BJ (cell line): Measurements from ENCODE around the gene SPINT4. TPM values are rescaled to one million over a fixed set of nuclear protein-coding genes. Genes with fewer than 3 reads are reported as not detected.

ENCODE experiments used
- CTCF ChIA-PET: fragments of 350-600 bp; formaldehyde crosslinking; extraction: SDS; loops from one replicate; lab custom pipeline; 2021; ENCODE audit warnings: antibody characterized with exemption, inconsistent platforms; lab: Yijun Ruan, JAX
- POLR2A ChIA-PET: fragments of 300-600 bp; sonication (Branson Sonifier 250); formaldehyde crosslinking; extraction: SDS; loops from one replicate; lab custom pipeline; 2021; ENCODE audit warnings: antibody characterized with exemption; lab: Charles Lee
- DNase-seq: peaks from one replicate; pipeline ENCODE4 v3.0.0-alpha.2; 2011; ENCODE audit warnings: low read depth
- H3K27me3 ChIP-seq: 2 replicates; pipeline ENCODE4 v1.6.0; 2011; ENCODE audit warnings: low read length; ENCODE audit not compliant: control insufficient read depth, insufficient read depth
- H3K36me3 ChIP-seq: 2 replicates; pipeline ENCODE4 v1.5.1; 2011; ENCODE audit warnings: low read length; ENCODE audit not compliant: control insufficient read depth, insufficient read depth
- H3K4me3 ChIP-seq: 2 replicates; pipeline ENCODE4 v1.5.1; 2011; ENCODE audit warnings: low read depth, mild to moderate bottlenecking, control low read depth, low read length
- polyA plus RNA-seq: library from polyadenylated mRNA; depleted of rRNA; stranded (reverse); fragments of >200 nt; gene quantifications from 2 replicates; pipeline ENCODE4 v1.2.3, GENCODE V29; 2011
- TF ChIP-seq, protein P1 (sequence below): IDR thresholded peaks from 2 replicates; pipeline ENCODE4 v1.5.1; 2011; ENCODE audit warnings: low read depth, mild to moderate bottlenecking, control low read depth, inconsistent platforms, low read length, moderate library complexity; ENCODE audit not compliant: insufficient read depth

SPINT4 gene
- polyA plus RNA-seq, 1 experiment = not detected

DNA sequence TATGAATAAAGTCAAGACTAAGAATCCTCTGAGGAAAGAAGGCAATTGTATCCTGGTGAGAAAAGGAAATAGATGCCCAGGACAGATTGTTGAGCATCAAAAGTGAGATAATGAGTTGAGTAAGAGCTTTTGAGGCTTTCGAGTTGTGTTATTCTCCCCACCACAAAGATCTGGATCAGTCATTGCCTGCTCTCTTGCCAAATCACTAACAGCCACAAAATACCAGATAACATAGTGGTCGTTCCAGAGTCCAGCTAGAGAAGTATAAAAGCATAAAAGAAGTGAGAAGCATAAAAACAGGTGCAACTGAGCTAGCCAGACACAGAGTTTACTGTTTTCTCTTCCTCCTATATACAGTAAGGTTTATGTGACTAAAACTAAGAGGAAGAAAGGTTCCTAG is 4.9 kb downstream of the SPINT4 start:
- ChIA-PET POLR2A (no interaction called here), CTCF (interaction anchor here (1.6 kb wide), 1 partner anchor 13 kb away, joined by 4 read pairs; no protein-coding TSS in a partner anchor)
- no peak for DNase-seq
- Histone ChIP-seq H3K4me3 (no peak overlapping the region), H3K36me3 (no peaks in the 10 kb centered on the region), H3K27me3 (no peaks in the 10 kb centered on the region; the same call in 1 of the 2 replicates)
- TF ChIP-seq, protein P1, sequence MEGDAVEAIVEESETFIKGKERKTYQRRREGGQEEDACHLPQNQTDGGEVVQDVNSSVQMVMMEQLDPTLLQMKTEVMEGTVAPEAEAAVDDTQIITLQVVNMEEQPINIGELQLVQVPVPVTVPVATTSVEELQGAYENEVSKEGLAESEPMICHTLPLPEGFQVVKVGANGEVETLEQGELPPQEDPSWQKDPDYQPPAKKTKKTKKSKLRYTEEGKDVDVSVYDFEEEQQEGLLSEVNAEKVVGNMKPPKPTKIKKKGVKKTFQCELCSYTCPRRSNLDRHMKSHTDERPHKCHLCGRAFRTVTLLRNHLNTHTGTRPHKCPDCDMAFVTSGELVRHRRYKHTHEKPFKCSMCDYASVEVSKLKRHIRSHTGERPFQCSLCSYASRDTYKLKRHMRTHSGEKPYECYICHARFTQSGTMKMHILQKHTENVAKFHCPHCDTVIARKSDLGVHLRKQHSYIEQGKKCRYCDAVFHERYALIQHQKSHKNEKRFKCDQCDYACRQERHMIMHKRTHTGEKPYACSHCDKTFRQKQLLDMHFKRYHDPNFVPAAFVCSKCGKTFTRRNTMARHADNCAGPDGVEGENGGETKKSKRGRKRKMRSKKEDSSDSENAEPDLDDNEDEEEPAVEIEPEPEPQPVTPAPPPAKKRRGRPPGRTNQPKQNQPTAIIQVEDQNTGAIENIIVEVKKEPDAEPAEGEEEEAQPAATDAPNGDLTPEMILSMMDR = no peak

DNA sequence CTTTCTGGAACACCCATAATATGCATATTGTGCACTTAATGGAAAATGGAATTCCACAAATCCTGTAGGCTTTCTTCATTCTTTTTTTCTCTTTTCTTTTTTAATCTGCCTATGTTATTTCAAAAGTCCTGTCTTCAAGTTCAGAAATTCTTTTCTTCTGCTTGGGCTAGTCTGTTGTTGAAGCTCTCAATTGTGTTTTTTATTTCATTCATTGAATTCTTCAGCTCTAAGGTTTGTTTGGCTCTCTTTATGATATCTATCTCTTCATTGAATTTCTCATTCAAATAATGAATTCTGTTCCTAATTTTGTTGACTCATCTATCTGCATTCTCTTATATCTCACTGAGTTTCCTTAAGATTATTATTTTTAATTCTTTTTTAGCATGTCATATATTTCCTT is 10.1 kb downstream of the SPINT4 start:
- ChIA-PET CTCF (no interaction called here), POLR2A (no interaction called here)
- Histone ChIP-seq H3K27me3 (no peaks in the 10 kb centered on the region), H3K4me3 (no peak overlapping the region), H3K36me3 (no peaks in the 10 kb centered on the region)
- TF ChIP-seq, protein P1 = no peak
- no peak for DNase-seq

DNA sequence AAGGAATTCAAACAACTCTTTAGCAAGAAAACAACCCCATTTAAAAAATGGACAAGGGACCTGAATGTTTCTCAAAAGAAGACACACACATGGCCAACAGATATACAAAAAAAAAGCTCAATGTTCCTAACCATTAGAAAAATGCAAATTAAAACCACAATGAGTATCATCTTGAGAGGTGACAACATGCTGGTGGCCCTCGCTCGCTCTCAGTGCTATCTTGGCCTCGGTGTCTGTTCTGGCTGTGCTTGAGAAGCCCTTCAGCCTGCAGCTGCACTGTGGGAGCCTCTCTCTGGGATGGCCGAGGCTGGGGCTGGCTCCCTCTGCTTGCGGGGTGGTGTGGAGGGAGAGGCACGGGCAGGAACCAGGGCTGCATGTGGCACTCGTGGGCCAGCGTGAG is 13.4 kb downstream of the SPINT4 start:
- ChIA-PET CTCF (no interaction called here), POLR2A (no interaction called here)
- Histone ChIP-seq H3K4me3 (no peak overlapping the region), H3K27me3 (no peaks in the 10 kb centered on the region), H3K36me3 (no peaks in the 10 kb centered on the region)
- no peak for DNase-seq
- TF ChIP-seq, protein P1 = no peak

DNA sequence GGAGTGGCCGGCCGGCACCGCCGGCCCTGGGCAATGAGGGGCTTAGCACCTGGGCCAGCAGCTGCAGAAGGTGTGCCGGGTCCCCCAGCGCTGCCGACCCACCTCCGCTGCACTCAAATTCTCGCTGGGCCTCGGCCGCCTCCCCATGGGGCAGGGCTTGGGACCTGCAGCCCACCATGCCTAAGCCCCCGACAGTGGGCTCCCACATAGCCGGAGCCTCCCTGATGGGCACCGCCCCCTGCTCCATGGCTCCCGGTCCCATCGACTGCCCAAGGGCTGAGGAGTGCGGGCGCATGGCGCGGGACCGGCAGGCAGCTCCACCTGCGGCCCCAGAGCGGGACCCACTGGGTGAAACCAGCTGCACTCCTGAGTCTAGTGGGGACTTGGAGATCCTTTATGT is 13.8 kb downstream of the SPINT4 start:
- no peak overlapping the region for H3K4me3 ChIP-seq
- DNase-seq = no peak
- ChIA-PET CTCF (no interaction called here), POLR2A (no interaction called here)
- no peaks in the 10 kb centered on the region for H3K27me3 ChIP-seq
- H3K36me3 ChIP-seq = no peaks in the 10 kb centered on the region
- TF ChIP-seq, protein P1 = no peak

DNA sequence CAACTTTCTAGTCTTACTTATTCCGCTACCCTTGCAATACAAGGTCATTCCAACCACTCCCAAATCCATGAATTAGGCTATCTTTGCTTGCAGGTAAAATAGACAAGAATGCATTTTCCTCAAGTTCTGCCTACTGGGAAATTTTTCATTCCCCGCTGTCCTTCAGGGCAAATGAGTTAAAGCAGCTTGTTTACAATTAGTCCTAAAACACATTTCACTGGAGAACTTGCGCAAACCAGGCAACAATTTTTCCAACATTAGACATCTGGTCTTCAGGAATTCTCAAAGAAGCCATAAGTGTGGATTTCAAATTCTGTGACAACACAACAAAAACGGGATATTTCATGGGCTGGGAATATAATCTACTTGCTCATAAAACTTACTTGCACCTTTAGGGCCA is 20.4 kb downstream of the SPINT4 start:
- TF ChIP-seq, protein P1 = no peak
- ChIA-PET CTCF (interaction anchor here (1.2 kb wide), 2 partner anchors 29 to 149 kb away, joined by 3 read pairs; no protein-coding TSS in a partner anchor), POLR2A (no interaction called here)
- Histone ChIP-seq H3K36me3 (no peaks in the 10 kb centered on the region), H3K27me3 (no peaks in the 10 kb centered on the region), H3K4me3 (no peak overlapping the region)
- DNase-seq = no peak
